IMR-90 (cell line): ENCODE measurements around the gene RNGTT. TPM values are rescaled to one million over a fixed set of nuclear protein-coding genes. Genes with fewer than 3 reads are reported as not detected.

Experiments used
- ATAC-seq: fragments of 200-7000 bp; cut with Tn5 transposase; 2 replicates; pipeline ENCODE4 v1.9.1; 2020; ENCODE audit warnings: low read depth, mild to moderate bottlenecking, moderate library complexity
- BruUV-seq: library from RNA; stranded (reverse); fragments of 400-500 nt; replicated peaks from 2 replicates; lab custom pipeline; 2021; lab: Mats Ljungman, UMichigan
- CTCF ChIA-PET: fragments of 300-600 bp; formaldehyde crosslinking; extraction: SDS; loops from one replicate; lab custom pipeline; 2021; ENCODE audit warnings: antibody characterized with exemption; lab: Yijun Ruan, JAX
- POLR2A ChIA-PET: fragments of 300-600 bp; sonication (Branson Sonifier 250); formaldehyde crosslinking; loops from one replicate; lab custom pipeline; 2022; ENCODE audit warnings: antibody characterized with exemption; ENCODE audit not compliant: unreplicated experiment; lab: Charles Lee
- DNase-seq: peaks from one replicate; pipeline ENCODE4 v3.0.0; 2013
- H2AFZ ChIP-seq: replicated peaks from 2 replicates; pipeline ENCODE3; 2013; ENCODE audit warnings: low read length, mild to moderate bottlenecking; ENCODE audit not compliant: poor library complexity
- H2AK5ac ChIP-seq: 2 replicates; pipeline ENCODE4 v1.6.1; 2013; ENCODE audit warnings: low read depth, low read length, inconsistent platforms
- H2AK9ac ChIP-seq: replicated peaks from 2 replicates; pipeline ENCODE3; 2013; ENCODE audit warnings: mild to moderate bottlenecking, low read depth, low read length, moderate library complexity; ENCODE audit not compliant: poor library complexity
- H2BK120ac ChIP-seq: 2 replicates; pipeline ENCODE4 v1.6.1; 2013; ENCODE audit warnings: low read depth, low read length, inconsistent platforms
- H2BK15ac ChIP-seq: 3 replicates; pipeline ENCODE4 v1.6.1; 2013; ENCODE audit warnings: low read depth, low read length, inconsistent platforms
- H2BK20ac ChIP-seq: 2 replicates; pipeline ENCODE4 v1.6.1; 2013; ENCODE audit warnings: low read depth, mild to moderate bottlenecking, inconsistent platforms, low read length, moderate library complexity
- H2BK5ac ChIP-seq: 2 replicates; pipeline ENCODE4 v1.6.1; 2013; ENCODE audit warnings: mild to moderate bottlenecking, low read depth, low read length, inconsistent platforms; ENCODE audit not compliant: poor library complexity, severe bottlenecking
- H3K14ac ChIP-seq: replicated peaks from 2 replicates; pipeline ENCODE4 v1.6.1; 2013; ENCODE audit warnings: low read depth, low read length, inconsistent platforms
- H3K18ac ChIP-seq: 2 replicates; pipeline ENCODE4 v1.6.1; 2013; ENCODE audit warnings: low read depth, low read length, control low read depth
- H3K23ac ChIP-seq: 2 replicates; pipeline ENCODE4 v1.6.1; 2013; ENCODE audit warnings: low read depth, low read length, inconsistent platforms
- H3K27ac ChIP-seq: 2 replicates; pipeline ENCODE4 v1.5.1; 2013; ENCODE audit warnings: mild to moderate bottlenecking, control low read depth, low read length; ENCODE audit not compliant: insufficient read depth
- H3K27me3 ChIP-seq: 2 replicates; pipeline ENCODE4 v1.6.1; 2013; ENCODE audit warnings: low read length; ENCODE audit not compliant: control insufficient read depth, insufficient read depth
- H3K36me3 ChIP-seq: 2 replicates; pipeline ENCODE4 v1.6.1; 2013; ENCODE audit warnings: low read length, mixed read lengths; ENCODE audit not compliant: control insufficient read depth, insufficient read depth
- H3K4ac ChIP-seq: 2 replicates; pipeline ENCODE4 v1.6.1; 2013; ENCODE audit warnings: low read depth, low read length, inconsistent platforms
- H3K4me1 ChIP-seq: 2 replicates; pipeline ENCODE4 v1.6.1; 2013; ENCODE audit warnings: low read length, mixed read lengths; ENCODE audit not compliant: control insufficient read depth, insufficient read depth
- H3K4me2 ChIP-seq: 2 replicates; pipeline ENCODE4 v1.6.1; 2013; ENCODE audit warnings: low read depth, mild to moderate bottlenecking, control low read depth, low read length, moderate library complexity
- H3K4me3 ChIP-seq: 2 replicates; pipeline ENCODE4 v1.5.1; 2013; ENCODE audit warnings: low read depth, mild to moderate bottlenecking, control low read depth, low read length, moderate library complexity; ENCODE audit not compliant: insufficient read depth
- H3K56ac ChIP-seq: 2 replicates; pipeline ENCODE4 v1.6.1; 2013; ENCODE audit warnings: low read length, inconsistent platforms; ENCODE audit not compliant: insufficient read depth; ENCODE audit errors: extremely low read depth
- H3K79me1 ChIP-seq, 2 experiments: 2 replicates each; pipeline ENCODE4 v1.6.1; 2013; ENCODE audit warnings: low read length in 2 of 2, inconsistent platforms in 1 of 2, low read depth in 1 of 2
- H3K9ac ChIP-seq: 2 replicates; pipeline ENCODE4 v1.6.1; 2013; ENCODE audit warnings: low read depth, low read length, control low read depth
- H3K9me1 ChIP-seq: 2 replicates; pipeline ENCODE4 v1.6.1; 2013; ENCODE audit warnings: low read length, inconsistent platforms; ENCODE audit not compliant: insufficient read depth
- H3K9me3 ChIP-seq: 2 replicates; pipeline ENCODE4 v1.6.1; 2013; ENCODE audit warnings: low read length; ENCODE audit not compliant: control insufficient read depth, insufficient read depth
- H4K20me1 ChIP-seq: 2 replicates; pipeline ENCODE4 v1.6.1; 2013; ENCODE audit warnings: low read length, inconsistent platforms; ENCODE audit not compliant: insufficient read depth
- H4K5ac ChIP-seq: 2 replicates; pipeline ENCODE4 v1.6.1; 2013; ENCODE audit warnings: mild to moderate bottlenecking, low read depth, low read length, control low read depth
- H4K8ac ChIP-seq, 2 experiments: 2 replicates each; pipeline ENCODE4 v1.6.1; 2013; ENCODE audit warnings: low read depth in 2 of 2, low read length in 2 of 2, control low read depth in 1 of 2, inconsistent platforms in 1 of 2
- H4K91ac ChIP-seq: 2 replicates; pipeline ENCODE4 v1.6.1; 2013; ENCODE audit warnings: low read depth, low read length, inconsistent platforms; ENCODE audit not compliant: insufficient read depth
- MAFK ChIP-seq: IDR thresholded peaks from 2 replicates; pipeline ENCODE4 v1.6.1; 2012; ENCODE audit warnings: low read depth, low read length, improper control_type of control experiment
- RFX5 ChIP-seq: IDR thresholded peaks from 2 replicates; pipeline ENCODE4 v1.8.0; 2012; ENCODE audit warnings: low read depth, mild to moderate bottlenecking, low read length, moderate library complexity
- WGBS, 2 experiments: methylation state at CpG; one replicate each; pipeline versions ENCODE4 v1.1.5 to v1.1.7; 2013; ENCODE audit warnings: missing lambda C conversion rate in 2 of 2; ENCODE audit not compliant: insufficient read length in 1 of 2; ENCODE audit errors: extremely low coverage in 2 of 2; 5-methylcytosine and 5-hydroxymethylcytosine counted together
- dilution Hi-C: fragments of 300-500 bp; cut with HindIII; formaldehyde crosslinking; loops from one replicate; pipeline ENCODE4 v1.14.3; 2018; ENCODE audit warnings: low sequenced_read_pairs; ENCODE audit not compliant: unreplicated experiment
- in situ Hi-C: fragments of 300-500 bp; cut with MboI; formaldehyde crosslinking; loops from 3 replicates; pipeline ENCODE4 v1.14.3; 2019; ENCODE audit warnings: low sequenced_read_pairs, inconsistent platforms, mixed read lengths
- intact Hi-C: fragments of 100-400 bp; cut with micrococcal nuclease; formaldehyde crosslinking; loops from 2 replicates; pipeline ENCODE4 v1.10.0; 2022
- polyA plus RNA-seq, 3 experiments: library from polyadenylated mRNA; depleted of rRNA; stranded (reverse); fragments of >200 nt; gene quantifications; 2 replicates each; pipeline ENCODE4 v1.2.3, GENCODE V29; 2012; ENCODE audit warnings: low replicate concordance in 1 of 3
- total RNA-seq: library from RNA; depleted of rRNA; stranded (reverse); fragments of >200 nt; gene quantifications from 2 replicates; pipeline ENCODE4 v1.2.3, GENCODE V29; 2012

RNGTT gene
- total and polyA plus RNA-seq, 2 of the 4 experiments (the other 2 are of a cell fraction): 5.4 to 21.7 TPM

- intact Hi-C loops: no loop called here
- dilution Hi-C loops: no loop called here
Observed at GRCh38 chr6:88761237-88762031, 202.0 kb downstream of the RNGTT start.

More at GRCh38 chr6:88761237-88762031, 202.0 kb downstream of the RNGTT start:
- peak; percentile 51 for TF ChIP-seq MAFK
- no peak for TF ChIP-seq RFX5
- no peaks in the 10 kb centered on the region for H3K9me1 ChIP-seq
- no peak overlapping the region for H3K27ac ChIP-seq
- no peak overlapping the region for H4K5ac ChIP-seq
- in situ Hi-C loops: no loop called here
- H4K20me1 ChIP-seq: no peaks in the 10 kb centered on the region; the same call in none of the 2 replicates
- no peaks in the 10 kb centered on the region for H3K27me3 ChIP-seq
- H3K56ac ChIP-seq: no peak overlapping the region
- no peak overlapping the region for H3K18ac ChIP-seq
- DNase-seq (no peak), ATAC-seq (no peak)
- H3K23ac ChIP-seq: no peak overlapping the region
- no peak overlapping the region for H4K8ac ChIP-seq
- no peak overlapping the region for H2BK5ac ChIP-seq
- no peak overlapping the region for H4K91ac ChIP-seq
- ChIA-PET CTCF (no interaction called here), POLR2A (no interaction called here)
- H3K14ac ChIP-seq: no peak overlapping the region
- no peak overlapping the region for H2AK9ac ChIP-seq
- no peaks in the 10 kb centered on the region for H3K79me1 ChIP-seq
- H2BK20ac ChIP-seq: no peak overlapping the region
- BruUV-seq: no TSS peak
- H3K4ac ChIP-seq: no peak overlapping the region
- WGBS, 2 experiments: no CpG with 5 or more reads among the region's 9 CpGs
- no peak overlapping the region for H2BK120ac ChIP-seq
- no peak overlapping the region for H3K4me3 ChIP-seq
- no peaks in the 10 kb centered on the region for H3K36me3 ChIP-seq
- H2BK15ac ChIP-seq: no peak overlapping the region
- no peak overlapping the region for H2AFZ ChIP-seq
- H3K4me2 ChIP-seq: no peak overlapping the region
- H3K4me1 ChIP-seq: peaks cover 3% of the 10 kb centered on the region; the same call in 1 of the 2 replicates
- H3K9ac ChIP-seq: no peak overlapping the region
- no peak overlapping the region for H2AK5ac ChIP-seq
- H3K9me3 ChIP-seq: no peaks in the 10 kb centered on the region
